ENCODE data around the gene APOBEC3F.
"Not testable (repeated sequence)": the region's sequence is repeated elsewhere in the genome, so short reads cannot be mapped to it uniquely, and the experiment has no call there.

APOBEC3F gene

DNA sequence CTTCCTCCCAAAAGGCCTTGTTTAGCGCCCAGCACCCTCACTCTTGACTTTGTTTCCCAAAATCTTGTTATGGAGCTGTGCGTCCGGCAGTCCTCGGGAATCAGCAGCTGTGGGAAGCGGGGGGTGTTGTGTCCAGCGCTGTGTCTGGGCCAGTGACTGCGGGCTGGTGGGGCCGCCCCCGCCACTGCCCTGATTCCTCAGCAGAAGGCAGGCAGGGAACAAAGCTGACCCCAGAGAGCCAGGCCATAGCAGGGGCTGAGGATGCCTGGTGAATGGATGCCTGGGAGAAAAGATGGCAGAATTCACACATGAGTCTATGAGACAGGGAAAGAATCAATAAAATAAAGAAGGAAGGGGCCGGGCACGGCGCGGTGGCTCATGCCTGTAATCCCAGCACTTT, 24.1 kb upstream of the APOBEC3F start:
- Histone ChIP-seq H3K9me3 (ENCODE audit: control insufficient read depth, insufficient read depth, low read length) (no peaks in the 10 kb centered on the region), H3K79me2 (ENCODE audit: control insufficient read depth, low read length) (peaks cover 3% of the 10 kb centered on the region; the same call in 1 of the 2 replicates), H3K36me3 (ENCODE audit: control insufficient read depth, low read length) (no peaks in the 10 kb centered on the region), H3K9me2 (replicated peaks; ENCODE audit: control insufficient read depth, low read length) (no peaks in the 10 kb centered on the region), H3K27me3 (ENCODE audit: control insufficient read depth, low read length) (no peaks in the 10 kb centered on the region), H4K20me1 (ENCODE audit: control insufficient read depth, insufficient read depth, low read depth, low read length) (no peaks in the 10 kb centered on the region), H3K4me3 (ENCODE audit: low read length) (no peak overlapping the region), H3F3A (ENCODE audit: control insufficient read depth, insufficient read depth) (peaks cover 8% of the 10 kb centered on the region; the same call in 1 of the 2 replicates), H3K4me2 (ENCODE audit: low read length) (no peak overlapping the region), H3K4me1 (ENCODE audit: control insufficient read depth, low read length) (peaks cover 30% of the 10 kb centered on the region), H3K27ac (ENCODE audit: low read depth, low read length) (no peak overlapping the region)
- TF ChIP-seq, protein P1, sequence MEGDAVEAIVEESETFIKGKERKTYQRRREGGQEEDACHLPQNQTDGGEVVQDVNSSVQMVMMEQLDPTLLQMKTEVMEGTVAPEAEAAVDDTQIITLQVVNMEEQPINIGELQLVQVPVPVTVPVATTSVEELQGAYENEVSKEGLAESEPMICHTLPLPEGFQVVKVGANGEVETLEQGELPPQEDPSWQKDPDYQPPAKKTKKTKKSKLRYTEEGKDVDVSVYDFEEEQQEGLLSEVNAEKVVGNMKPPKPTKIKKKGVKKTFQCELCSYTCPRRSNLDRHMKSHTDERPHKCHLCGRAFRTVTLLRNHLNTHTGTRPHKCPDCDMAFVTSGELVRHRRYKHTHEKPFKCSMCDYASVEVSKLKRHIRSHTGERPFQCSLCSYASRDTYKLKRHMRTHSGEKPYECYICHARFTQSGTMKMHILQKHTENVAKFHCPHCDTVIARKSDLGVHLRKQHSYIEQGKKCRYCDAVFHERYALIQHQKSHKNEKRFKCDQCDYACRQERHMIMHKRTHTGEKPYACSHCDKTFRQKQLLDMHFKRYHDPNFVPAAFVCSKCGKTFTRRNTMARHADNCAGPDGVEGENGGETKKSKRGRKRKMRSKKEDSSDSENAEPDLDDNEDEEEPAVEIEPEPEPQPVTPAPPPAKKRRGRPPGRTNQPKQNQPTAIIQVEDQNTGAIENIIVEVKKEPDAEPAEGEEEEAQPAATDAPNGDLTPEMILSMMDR (IDR thresholded peaks at IDR 0.05; ENCODE audit: low read depth, low read length, poor library complexity, severe bottlenecking) = no peak
- TF ChIP-seq EZH2phosphoT487 (IDR thresholded peaks at IDR 0.05; ENCODE audit: borderline replicate concordance, low read length) = no peak

DNA sequence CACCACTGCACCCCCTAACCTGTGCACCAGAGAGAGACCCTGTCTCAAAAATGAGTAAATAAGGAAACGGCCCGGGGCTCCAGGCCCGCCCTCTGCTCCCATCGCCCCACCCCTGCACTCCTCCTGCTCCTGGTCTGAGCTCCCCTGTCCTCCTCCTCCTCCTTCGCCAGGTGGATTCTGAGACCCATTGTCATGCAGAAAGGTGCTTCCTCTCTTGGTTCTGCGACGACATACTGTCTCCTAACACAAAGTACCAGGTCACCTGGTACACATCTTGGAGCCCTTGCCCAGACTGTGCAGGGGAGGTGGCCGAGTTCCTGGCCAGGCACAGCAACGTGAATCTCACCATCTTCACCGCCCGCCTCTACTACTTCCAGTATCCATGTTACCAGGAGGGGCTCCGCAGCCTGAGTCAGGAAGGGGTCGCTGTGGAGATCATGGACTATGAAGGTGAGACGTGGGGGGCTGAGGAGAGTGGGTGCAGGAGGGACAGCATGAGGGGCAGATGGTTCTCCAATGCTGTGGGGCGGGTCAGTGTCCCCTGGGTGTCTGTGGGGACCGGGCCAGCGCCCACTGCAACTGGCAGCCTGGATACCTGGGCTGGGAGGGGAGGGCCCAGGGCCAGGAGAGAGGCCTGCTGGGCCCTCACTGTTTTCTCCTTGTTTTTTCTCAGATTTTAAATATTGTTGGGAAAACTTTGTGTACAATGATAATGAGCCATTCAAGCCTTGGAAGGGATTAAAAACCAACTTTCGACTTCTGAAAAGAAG, 22.9 kb upstream of the APOBEC3F start:
- no peaks in the 10 kb centered on the region for H3K36me3 ChIP-seq (ENCODE audit: control insufficient read depth, low read length)
- H4K20me1 ChIP-seq (ENCODE audit: control insufficient read depth, insufficient read depth, low read depth, low read length) = no peaks in the 10 kb centered on the region
- H3K4me3 ChIP-seq (ENCODE audit: low read length) = no peak overlapping the region
- H3F3A ChIP-seq (ENCODE audit: control insufficient read depth, insufficient read depth) = peaks cover 8% of the 10 kb centered on the region; the same call in 1 of the 2 replicates
- H3K9me3 ChIP-seq (ENCODE audit: control insufficient read depth, insufficient read depth, low read length) = no peaks in the 10 kb centered on the region
- no peak overlapping the region for H3K27ac ChIP-seq (ENCODE audit: low read depth, low read length)
- no peak overlapping the region for H3K4me2 ChIP-seq (ENCODE audit: low read length)
- H3K4me1 ChIP-seq (ENCODE audit: control insufficient read depth, low read length) = peaks cover 39% of the 10 kb centered on the region
- peaks cover 6% of the 10 kb centered on the region; the same call in 1 of the 2 replicates for H3K79me2 ChIP-seq (ENCODE audit: control insufficient read depth, low read length)
- no peaks in the 10 kb centered on the region for H3K9me2 ChIP-seq (replicated peaks; ENCODE audit: control insufficient read depth, low read length)
- no peak for TF ChIP-seq EZH2phosphoT487 (IDR thresholded peaks at IDR 0.05; ENCODE audit: borderline replicate concordance, low read length)
- TF ChIP-seq, protein P1 (IDR thresholded peaks at IDR 0.05; ENCODE audit: low read depth, low read length, poor library complexity, severe bottlenecking) = no peak
- H3K27me3 ChIP-seq (ENCODE audit: control insufficient read depth, low read length) = no peaks in the 10 kb centered on the region

- Histone ChIP-seq H3K4me2 (ENCODE audit: low read length) (peak overlapping the region; percentile 68), H3K4me1 (ENCODE audit: control insufficient read depth, low read length) (peaks cover 34% of the 10 kb centered on the region), H3K4me3 (ENCODE audit: low read length) (peak overlapping the region; percentile 70)
- H4K20me1 ChIP-seq (ENCODE audit: control insufficient read depth, insufficient read depth, low read depth, low read length); H3K9me2 ChIP-seq (replicated peaks; ENCODE audit: control insufficient read depth, low read length); H3K27ac ChIP-seq (ENCODE audit: low read depth, low read length); H3K9me3 ChIP-seq (ENCODE audit: control insufficient read depth, insufficient read depth, low read length); H3K79me2 ChIP-seq (ENCODE audit: control insufficient read depth, low read length); H3K27me3 ChIP-seq (ENCODE audit: control insufficient read depth, low read length); H3K36me3 ChIP-seq (ENCODE audit: control insufficient read depth, low read length); H3F3A ChIP-seq (ENCODE audit: control insufficient read depth, insufficient read depth): not testable (repeated sequence)
These were observed 20.5 kb upstream of the APOBEC3F start for GRCh38 chr22:39020021-39020651.

All from DOHH2 (cell line).